Caki2 (cell line): ENCODE data around the gene MRM2. TPM values are rescaled to one million over a fixed set of nuclear protein-coding genes. Genes with fewer than 3 reads are reported as not detected.
"Not testable (repeated sequence)": the region's sequence is repeated elsewhere in the genome, so short reads cannot be mapped to it uniquely, and the experiment has no call there.

ENCODE experiments used
- DNase-seq: peaks from one replicate; pipeline ENCODE4 v3.0.0-alpha.2; 2015; ENCODE audit warnings: low read depth
- in situ Hi-C: cut with HindIII; loops from 2 replicates; pipeline ENCODE4 v1.10.0; 2016; ENCODE audit warnings: low sequenced_read_pairs, low pct_unique_long_range_greater_than_20kb, mixed read lengths
- total RNA-seq: library from RNA; depleted of rRNA; stranded (reverse); fragments of >200 nt; shearing (Covaris generic); gene quantifications from 2 replicates; pipeline ENCODE4 v1.2.3, GENCODE V29; 2014; ENCODE audit warnings: low replicate concordance

Gene MRM2
- total RNA-seq, 1 experiment from 2014 or later, result 54.2 TPM

- in situ Hi-C loops, result no loop called here
- no peak for DNase-seq
These were observed 28.0 kb upstream of the MRM2 start for GRCh38 chr7:2269991-2270460.

GRCh38 chr7:2269089-2269990, 27.3 kb upstream of the MRM2 start:
- in situ Hi-C loops, DNase-seq: not testable (repeated sequence)

- in situ Hi-C loops, result no loop called here
- DNase-seq, result peak; percentile 91
These were observed 24.9 kb upstream of the MRM2 start for GRCh38 chr7:2266911-2267310.

GRCh38 chr7:2264158-2264557, 22.2 kb upstream of the MRM2 start:
- in situ Hi-C loops, result no loop called here
- DNase-seq, result no peak

- DNase-seq, result no peak
- in situ Hi-C loops, result no loop called here
These were observed 21.2 kb upstream of the MRM2 start for GRCh38 chr7:2263176-2263575.

- in situ Hi-C loops, result no loop called here
- no peak for DNase-seq
These were observed 19.6 kb upstream of the MRM2 start for GRCh38 chr7:2261611-2262010.

- in situ Hi-C loops, result no loop called here
- peak; percentile 85 for DNase-seq
These were observed 18.8 kb upstream of the MRM2 start for GRCh38 chr7:2260820-2261219.

GRCh38 chr7:2259480-2259879, 17.5 kb upstream of the MRM2 start:
- in situ Hi-C loops, result no loop called here
- no peak for DNase-seq

- in situ Hi-C loops, result no loop called here
- no peak for DNase-seq
These were observed 16.8 kb upstream of the MRM2 start for GRCh38 chr7:2258661-2259365.

GRCh38 chr7:2257651-2258050, 15.6 kb upstream of the MRM2 start:
- in situ Hi-C loops, result no loop called here

GRCh38 chr7:2257046-2257551, 15.1 kb upstream of the MRM2 start:
- DNase-seq, result no peak
- in situ Hi-C loops, result no loop called here

More at GRCh38 chr7:2257651-2258050, 15.6 kb upstream of the MRM2 start:
- DNase-seq, result no peak

GRCh38 chr7:2256306-2257045, 14.5 kb upstream of the MRM2 start:
- DNase-seq, result no peak
- in situ Hi-C loops, result no loop called here

GRCh38 chr7:2255145-2256139, 13.4 kb upstream of the MRM2 start:
- no peak for DNase-seq
- in situ Hi-C loops, result no loop called here

- no peak for DNase-seq
- in situ Hi-C loops, result no loop called here
These were observed 12.6 kb upstream of the MRM2 start for GRCh38 chr7:2254429-2255144.

- in situ Hi-C loops, result no loop called here
These were observed 11.7 kb upstream of the MRM2 start for GRCh38 chr7:2253525-2254244.

GRCh38 chr7:2253021-2253420, 11.0 kb upstream of the MRM2 start:
- no peak for DNase-seq
- in situ Hi-C loops, result no loop called here

More at GRCh38 chr7:2253525-2254244, 11.7 kb upstream of the MRM2 start:
- DNase-seq, result no peak
